CMK (cell line): ENCODE results near the gene SOCS7.

ENCODE experiments used
- DNase-seq: peaks from one replicate; pipeline ENCODE4 v3.0.0-alpha.2; 2010; ENCODE audit warnings: low read depth

SOCS7 gene, protein sequence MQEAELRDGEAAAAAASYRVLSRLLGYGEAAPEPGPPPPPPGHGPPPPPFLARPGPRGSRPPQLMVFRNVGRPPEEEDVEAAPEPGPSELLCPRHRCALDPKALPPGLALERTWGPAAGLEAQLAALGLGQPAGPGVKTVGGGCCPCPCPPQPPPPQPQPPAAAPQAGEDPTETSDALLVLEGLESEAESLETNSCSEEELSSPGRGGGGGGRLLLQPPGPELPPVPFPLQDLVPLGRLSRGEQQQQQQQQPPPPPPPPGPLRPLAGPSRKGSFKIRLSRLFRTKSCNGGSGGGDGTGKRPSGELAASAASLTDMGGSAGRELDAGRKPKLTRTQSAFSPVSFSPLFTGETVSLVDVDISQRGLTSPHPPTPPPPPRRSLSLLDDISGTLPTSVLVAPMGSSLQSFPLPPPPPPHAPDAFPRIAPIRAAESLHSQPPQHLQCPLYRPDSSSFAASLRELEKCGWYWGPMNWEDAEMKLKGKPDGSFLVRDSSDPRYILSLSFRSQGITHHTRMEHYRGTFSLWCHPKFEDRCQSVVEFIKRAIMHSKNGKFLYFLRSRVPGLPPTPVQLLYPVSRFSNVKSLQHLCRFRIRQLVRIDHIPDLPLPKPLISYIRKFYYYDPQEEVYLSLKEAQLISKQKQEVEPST

DNA sequence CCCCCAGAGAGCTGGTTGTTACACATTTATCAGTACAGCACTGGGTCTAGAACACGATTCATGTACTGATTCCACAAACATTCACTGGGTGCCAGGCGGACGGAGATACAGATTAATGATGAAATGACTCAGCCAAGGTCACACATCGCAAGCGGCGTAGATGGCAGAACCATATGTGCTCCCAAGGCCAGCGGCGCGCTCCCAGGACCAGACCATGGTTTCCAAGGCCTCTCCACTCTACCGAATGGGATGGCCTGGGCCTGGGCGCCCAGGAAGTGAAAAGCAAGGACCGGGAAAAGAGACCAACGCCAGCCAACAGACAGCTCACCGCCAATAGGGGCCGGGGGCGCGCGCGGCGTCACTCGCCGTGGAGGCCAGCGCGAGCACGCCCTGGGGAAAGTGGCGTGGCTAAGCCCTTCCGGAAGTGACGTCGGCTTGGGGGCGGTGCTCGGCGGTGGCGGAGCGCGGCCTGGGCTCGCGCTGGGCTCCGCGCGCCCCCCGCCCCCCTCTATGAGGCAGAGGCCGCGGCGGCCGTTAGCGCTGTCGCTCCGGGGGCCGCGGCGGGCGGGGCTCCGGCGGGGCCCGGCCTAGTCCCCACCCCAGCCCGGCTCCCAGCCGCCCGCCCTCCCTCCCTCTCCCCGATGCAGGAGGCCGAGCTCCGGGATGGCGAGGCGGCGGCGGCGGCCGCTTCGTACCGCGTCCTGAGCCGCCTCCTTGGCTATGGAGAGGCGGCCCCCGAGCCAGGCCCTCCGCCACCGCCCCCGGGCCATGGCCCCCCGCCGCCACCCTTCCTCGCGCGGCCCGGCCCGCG lies at the start of gene SOCS7:
Gene SOCS7, plus strand, starts transcription at position 433 of the 811 bp plus-strand sequence. Its CDS starts 209 bp downstream, at position 642.
- DNase-seq = peak; percentile 63

DNA sequence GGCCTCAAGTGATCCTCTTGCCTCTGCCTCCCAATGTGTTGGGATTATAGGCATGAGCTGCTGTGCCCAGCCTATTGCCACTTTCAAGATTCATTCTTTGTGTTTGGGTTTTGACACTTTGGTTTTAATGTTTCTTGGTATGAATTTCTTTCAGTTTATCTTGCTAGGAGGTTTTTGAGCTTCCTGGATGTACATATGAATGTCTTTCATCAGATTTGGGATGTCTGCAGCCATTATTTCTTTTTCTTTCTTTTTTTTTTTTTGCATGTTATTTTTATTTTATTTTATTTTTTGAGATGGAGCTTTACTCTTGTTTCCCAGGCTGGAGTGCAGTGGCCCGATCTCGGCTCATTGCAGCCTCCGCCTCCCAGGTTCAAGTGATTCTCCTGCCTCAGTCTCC lies 36.1 kb upstream of the SOCS7 start:
- DNase-seq = no peak

DNA sequence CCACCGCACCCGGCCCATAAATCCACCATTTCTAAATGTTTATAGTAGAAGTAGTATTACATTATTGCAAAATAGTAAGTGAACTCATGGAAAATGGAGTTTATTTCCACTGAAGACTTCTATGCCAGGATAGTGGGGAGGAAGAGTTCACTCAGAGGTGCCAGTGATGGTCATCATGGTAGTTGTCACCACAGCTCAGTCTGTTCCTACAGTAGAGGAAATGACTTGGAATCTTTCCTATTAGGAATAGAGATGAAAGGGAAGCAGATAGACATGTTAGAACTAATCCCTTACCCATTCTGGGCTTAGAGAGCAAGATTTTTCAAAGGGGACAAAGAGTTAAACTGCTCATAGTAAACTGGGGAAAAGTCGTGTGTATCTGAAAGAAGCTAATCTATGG lies 34.6 kb upstream of the SOCS7 start:
- no peak for DNase-seq

DNA sequence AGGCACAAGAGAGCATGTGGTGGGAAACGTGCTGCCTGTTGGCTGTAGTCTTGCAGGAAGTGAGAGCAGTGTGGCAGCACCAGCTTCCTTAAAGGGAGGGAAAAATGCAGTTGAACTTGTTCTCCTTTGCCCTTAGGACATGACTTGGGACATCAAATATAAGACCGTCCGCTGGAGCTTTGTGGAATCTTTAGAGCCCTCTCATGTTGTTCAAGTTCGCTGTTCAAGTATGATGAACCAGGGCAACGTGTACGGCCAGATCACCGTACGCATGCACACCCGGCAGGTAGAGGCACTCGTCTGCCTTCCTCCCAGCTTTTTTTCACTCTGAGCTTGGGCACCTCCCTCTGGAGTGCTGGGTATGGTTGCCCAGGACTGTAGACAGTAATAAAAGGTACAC lies 31.2 kb upstream of the SOCS7 start:
- DNase-seq = no peak

DNA sequence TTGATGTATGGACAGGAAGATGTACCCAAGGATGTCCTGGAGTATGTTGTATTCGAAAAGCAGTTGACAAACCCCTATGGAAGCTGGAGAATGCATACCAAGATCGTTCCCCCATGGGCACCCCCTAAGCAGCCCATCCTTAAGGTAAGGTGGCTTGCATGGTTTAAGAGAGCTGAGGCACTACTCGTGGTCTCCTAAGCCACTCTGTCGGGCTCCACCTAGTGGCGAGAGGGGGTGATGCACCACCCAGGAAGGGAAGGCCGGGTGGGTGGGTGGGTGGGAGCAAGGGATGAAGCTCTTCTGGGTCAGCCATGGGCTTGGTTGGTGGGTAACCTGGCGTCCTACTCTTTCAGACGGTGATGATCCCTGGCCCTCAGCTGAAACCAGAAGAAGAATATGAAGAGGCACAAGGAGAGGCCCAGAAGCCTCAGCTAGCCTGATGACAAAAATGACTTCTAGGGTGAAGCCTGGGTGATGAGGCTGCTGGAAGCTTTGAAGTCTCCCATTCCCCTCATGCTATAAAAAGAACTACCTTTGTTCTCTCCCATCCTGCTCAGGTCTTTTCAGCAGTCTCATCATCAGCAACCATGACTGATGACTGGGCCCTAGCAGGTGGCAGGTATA lies 29.4 kb upstream of the SOCS7 start:
- DNase-seq = peak; percentile 27

DNA sequence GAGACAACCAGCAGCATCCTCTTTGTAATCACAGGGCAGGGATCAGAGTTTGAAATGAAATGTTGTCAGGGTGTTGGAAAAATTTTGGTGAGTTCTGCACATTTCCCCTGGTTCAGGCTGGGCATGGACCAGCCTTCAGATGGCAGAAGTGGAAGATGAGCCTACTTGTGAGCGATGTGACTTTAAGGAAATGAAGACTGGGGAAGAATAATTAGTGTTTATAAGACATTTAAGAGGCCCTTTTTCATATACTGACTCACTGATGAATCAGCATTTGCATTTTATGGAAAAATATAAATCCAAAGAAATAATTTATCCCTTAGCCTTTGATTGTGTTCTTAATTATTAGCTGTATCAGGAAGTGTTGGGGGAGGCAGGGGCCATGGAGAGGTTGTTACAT lies 28.7 kb upstream of the SOCS7 start:
- DNase-seq = no peak

DNA sequence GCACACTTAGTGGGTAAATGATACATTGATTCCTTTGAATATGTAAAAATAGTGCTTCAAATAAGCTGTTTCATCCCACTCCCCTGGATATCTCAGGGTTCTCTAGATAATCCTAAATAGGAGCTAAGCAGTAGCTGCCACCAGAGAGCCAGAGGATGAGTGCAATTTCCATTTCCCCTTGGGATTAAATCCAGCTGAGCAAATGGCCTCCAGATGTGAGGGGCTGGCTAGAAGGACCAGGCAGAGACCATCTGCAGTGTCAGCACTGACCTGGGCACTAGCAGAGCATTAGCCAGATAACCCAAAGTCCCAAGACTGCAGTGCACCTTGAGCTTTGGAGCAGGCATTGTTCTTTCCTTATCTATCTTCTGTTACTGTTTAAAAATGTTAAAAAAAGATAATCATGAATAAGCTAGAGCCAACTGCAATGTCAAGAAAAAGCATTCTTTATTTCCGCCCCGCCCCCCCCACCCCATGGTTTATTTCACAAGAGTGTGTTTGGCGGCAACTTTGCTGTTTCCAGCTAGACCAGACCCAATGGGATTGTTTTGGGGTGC lies 27.4 kb upstream of the SOCS7 start:
- no peak for DNase-seq

DNA sequence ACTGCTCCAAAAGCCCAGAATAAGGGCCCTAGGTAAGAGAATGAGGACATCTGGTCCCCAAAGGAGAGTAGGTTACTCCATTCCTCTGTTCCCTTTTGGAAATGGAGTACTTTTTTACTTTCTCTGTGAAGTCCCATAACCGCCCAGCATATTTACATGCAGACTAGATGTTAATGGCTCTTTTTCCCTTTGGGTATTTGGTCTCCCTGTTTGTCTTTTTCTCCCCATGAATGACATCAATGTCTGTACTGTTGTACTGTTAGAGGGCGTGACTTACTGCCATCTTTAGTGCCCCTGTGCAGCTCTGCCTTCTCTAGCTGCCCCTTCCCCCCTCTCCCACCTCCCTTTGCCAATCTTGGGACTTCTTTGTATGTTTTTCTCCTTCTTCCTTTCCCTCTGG lies 26.9 kb upstream of the SOCS7 start:
- DNase-seq = no peak

DNA sequence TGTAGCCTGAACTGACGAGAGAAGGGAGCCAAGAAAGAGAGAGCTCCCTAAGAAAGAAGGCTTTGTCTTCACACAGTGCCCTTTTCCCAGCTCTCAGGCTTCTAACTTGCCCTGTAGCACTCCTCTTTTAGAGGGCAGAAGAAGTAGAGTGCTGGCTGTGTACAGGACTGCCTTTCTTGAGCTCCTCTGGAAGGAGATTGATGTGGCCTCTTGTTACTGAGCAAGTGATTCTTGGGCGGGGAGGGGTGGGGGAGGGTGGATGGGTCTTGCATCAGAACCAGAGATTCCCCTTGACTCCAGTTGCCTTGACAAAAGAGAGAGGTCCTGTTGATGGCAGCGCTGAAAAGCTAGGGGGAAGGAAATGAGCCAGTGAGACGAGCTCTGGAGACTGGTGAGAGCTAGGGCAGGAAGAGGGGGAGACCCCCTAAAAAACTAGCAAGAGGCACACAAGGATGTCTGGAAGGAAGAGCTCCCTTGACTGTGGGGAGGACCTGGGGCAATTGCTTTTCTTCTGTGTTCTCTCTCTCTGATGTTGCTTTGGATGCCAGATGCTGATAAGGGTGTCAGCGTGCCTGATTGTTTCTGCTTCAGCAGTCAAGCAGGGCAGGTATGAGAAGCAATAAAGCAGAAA lies 26.3 kb upstream of the SOCS7 start:
- DNase-seq = no peak

DNA sequence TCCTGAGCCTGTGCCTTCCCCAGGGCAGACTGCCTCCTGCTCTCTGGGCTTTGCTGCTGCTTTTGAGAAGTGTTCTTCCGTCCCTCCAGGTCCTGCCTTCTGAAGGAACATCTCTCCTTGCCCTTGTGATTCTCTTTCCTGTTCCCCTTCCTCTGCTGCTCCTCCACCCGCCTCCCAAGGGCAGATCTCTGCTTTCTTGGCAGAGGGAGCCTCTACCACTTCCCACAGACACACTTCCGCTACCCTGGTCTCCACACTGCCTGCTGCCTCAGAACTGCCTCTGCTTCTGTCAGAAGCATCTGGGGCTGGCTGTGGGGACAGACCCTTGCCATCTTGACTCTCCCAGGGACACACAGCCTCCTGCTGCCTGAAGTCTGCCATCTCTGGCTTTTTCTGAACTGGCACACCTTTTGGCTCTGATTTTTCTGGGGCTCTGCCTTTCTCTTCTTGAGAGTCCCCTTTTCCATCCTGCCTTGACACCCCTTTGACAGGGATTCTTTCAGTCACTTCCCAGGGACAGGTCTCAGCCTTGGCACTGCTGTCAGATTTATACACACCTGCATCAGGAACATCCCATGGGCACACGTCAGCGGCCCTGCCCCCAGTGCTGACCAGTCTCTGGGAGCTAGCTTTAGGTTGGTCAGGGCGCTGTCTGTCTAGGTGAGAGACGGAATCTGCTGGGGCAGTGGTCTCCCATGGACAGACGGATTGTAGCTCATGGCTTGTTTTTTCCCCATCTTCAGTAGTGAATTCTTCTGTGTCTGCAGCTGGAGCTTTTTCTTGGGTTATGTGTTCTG lies 24.4 kb upstream of the SOCS7 start:
- DNase-seq = no peak

DNA sequence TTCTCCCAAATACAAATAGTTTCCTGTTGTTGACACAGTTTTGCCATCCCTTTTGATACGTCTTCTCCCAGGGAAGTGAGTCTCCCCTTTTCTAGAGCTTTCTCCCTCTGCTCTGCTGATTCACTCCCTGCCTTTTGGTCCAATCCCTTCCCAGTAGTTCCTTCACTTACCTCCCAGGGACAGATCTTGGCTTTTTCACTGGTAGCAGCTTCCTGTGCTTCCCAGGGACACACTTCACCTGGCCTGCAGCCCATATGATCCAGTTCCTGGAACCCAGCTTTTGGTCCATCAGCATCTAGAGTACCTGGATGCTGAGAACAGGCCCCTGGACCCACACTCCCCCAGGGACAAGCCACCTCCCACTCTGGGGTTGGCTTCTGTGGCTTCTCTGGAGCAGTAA lies 23.7 kb upstream of the SOCS7 start:
- no peak for DNase-seq

DNA sequence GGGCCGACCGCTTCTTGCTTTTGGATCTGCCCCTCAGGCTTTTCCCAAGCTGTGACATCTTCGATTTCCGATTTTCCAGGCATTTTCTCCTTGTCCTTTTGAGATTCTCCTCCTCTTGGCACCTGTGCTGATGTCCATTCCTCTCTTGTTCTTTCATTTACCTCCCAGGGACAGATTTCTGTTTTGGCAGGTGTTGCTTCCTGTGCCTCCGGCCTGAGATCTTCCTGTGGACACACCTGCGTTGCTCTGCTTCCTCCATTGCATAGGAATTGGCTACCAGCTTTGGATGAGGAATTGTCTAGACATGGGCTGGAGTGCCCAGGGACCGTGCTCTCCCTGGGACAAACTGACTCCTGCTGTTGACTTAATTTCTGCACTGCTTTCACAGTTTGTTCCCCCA lies 23.0 kb upstream of the SOCS7 start:
- DNase-seq = no peak

DNA sequence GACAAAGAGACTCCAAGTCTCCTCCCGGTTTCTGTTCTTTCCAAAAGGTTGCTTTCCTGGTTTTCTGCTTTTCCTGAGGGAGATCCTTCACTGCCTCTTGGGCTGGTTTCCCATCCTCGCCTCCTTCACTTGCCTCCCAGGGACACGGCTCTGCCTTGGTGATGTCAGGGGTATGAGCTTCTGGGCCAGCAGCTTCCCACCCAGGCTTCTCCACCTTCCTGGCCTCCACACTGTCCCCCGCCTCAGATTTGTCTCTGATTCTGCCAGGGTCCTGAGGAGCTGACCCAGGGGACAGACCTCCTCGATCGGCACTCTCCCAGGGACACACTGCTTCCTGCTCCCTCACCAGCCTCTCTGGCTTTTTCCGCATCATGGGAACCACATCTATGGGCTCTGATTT lies 22.4 kb upstream of the SOCS7 start:
- DNase-seq = no peak

DNA sequence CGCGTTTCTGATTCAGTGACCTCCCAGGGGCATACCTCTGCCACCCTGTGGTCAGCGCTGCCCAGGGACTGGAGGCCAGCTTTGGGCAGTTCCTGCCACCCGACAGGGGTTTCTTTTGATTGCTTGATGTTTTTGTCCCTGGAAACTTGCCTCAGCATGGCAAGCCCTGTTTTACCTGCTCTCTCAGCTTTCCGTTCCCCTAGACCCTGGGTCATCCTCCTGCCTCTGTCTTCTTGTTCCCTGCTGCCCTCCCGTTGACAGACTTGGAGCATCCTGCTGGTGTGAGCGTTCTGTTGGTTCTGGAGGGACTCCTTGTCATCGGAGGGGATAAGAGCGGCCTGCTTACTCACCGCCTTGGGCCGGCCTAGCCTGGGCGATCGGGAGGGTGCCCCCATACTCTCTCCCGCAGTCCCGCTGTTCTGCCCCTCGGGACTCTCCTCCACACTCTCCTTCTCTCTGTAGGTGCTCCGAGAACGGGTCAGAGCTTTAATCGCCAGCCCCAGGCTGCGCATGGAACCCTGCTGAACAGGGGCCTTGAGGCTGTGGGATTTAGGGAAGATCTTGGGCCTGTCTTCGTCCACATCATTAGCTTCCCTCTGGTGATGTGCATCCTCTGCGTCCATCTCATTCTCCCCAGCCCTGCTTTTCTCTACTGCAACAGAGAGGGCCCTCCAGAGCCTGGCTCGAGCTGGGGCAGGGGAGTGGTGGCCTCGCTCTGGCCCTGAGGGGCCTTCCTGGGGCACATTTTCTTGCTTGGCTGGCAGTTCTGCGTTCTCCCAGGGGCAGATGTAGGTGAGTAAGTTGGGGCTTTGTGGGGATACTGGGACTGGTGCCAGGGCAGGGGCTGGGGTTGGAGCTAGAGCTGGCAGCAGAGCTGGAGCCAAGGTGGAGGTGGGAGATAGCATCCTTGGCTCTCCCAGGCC lies 21.6 kb upstream of the SOCS7 start:
- DNase-seq = no peak

DNA sequence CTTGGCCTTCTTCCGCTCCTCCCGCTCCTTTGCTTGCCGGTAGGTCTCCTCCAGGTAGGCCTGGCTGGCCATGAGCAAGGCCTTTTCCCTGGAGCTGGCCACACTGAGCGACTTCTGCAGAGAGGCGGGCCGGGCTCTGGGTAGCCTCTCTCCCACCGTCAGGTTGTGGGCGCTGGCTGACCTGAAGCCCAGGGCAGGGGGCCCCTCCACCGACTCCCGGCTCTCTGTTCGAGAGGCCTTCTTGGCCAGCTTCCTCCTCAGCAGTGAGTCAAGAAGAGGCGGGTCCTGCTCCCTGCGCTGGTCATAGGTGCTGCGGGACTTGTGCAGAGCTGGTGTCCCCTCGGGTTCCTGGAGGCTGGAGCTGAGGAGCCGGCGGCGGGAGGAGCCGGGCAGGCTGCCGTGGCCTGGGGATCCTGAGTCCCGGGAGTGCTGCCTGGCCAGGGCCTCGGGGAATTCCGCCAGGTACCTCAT lies 20.7 kb upstream of the SOCS7 start:
- no peak for DNase-seq

DNA sequence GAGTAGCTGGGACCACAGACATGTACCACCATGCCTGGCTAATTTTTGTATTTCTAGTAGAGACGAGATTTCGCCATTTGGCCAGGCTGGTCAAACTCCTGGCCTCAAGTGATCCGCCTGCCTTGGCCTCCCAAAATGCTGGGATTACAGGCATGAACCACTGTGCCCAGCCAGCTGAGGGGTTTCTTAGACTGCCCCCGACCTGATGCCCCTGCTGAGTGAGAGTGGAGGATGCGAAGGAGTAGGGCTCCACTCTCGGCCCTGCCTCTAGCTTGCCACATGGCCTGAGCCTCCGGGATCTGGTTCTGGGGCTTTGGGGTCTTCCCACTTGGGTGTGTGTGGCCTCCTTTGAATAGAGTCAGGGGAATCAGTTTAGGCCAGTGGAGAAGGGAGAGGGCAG lies 18.9 kb upstream of the SOCS7 start:
- no peak for DNase-seq

DNA sequence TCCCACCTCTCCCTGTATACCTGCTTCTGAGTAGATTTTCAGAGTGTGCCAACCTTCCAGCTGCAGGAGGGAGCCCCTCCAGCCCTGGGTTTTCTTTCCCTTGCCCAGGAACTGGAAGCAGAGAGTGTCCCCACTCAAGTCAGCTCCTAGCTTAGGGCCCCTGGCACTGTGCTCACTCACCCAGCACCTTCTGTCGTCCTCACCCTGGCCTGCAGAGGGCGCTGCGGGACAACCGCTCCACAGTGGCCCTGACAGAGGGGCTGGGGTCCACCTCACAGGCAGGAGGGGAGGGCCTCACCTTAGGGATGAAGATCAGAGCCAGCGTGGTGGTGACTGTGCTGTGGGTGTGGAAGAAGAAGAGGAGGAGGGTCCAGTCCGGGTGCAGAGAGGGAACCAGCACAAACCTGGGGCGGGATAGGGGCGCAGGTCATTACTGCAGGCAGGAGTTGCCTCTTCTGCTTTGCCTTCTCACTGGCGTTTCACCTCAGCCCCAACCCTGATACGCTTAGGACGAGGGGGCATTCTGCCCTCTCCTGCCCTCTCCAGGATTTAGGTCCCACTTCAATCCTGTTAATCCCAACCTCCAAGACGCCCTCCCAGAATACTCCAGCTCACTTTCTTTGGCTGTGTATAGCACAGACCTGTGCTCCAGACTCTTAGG lies 17.9 kb upstream of the SOCS7 start:
- no peak for DNase-seq

DNA sequence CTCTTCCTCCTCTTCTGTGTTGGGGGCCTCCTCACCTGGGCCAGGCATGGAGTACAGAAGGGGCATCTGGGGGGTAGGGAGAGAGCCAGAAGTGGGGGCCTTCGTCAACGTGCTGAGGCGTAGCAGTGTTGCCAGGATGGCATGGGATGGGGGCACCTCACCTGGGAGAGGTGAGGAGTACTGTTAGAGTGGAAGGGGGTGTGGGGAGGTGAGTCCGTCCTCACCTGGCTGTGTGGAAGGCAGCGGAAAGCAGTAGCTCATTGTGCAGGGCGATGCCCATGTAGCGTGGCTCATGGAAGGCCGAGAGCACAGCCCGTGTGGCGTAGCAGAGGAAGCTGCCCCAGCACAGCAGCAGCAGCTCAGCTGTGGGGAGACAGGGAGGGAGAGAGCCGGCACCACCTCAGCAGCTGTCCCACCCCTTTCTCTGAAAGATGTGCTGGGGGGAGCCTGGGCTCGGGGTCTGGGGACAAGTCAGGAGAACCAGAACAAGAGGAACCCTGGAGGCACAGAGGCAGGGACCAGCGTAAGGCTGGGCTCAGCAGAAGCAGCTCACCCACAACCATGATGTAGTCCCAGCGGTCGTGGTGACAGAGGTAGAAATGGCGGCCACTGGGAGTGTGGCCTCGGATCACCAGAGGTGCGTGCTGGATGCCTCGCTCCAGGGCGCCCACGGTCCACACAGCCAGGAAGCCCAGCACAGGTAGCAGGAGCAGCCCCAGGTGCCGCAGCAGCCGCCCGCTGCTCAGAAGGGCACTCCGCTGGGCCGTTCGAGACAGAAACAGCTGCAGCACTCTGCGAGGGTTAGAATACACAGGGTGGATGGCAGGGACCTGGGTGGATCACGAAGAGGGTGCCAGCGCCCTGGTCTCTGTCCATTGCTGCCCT lies 16.9 kb upstream of the SOCS7 start:
- DNase-seq = no peak
